CD4-positive, alpha-beta T cell treated with Interleukin-17A for 4 hours (primary cell): ENCODE data around the gene PKM.
"Not testable (repeated sequence)": the region's sequence is repeated elsewhere in the genome, so short reads cannot be mapped to it uniquely, and the experiment has no call there.

ENCODE experiments used
- DNase-seq: peaks from one replicate; pipeline ENCODE4 v3.0.0-alpha.2; 2020; ENCODE audit warnings: mixed read lengths

Gene PKM

DNA sequence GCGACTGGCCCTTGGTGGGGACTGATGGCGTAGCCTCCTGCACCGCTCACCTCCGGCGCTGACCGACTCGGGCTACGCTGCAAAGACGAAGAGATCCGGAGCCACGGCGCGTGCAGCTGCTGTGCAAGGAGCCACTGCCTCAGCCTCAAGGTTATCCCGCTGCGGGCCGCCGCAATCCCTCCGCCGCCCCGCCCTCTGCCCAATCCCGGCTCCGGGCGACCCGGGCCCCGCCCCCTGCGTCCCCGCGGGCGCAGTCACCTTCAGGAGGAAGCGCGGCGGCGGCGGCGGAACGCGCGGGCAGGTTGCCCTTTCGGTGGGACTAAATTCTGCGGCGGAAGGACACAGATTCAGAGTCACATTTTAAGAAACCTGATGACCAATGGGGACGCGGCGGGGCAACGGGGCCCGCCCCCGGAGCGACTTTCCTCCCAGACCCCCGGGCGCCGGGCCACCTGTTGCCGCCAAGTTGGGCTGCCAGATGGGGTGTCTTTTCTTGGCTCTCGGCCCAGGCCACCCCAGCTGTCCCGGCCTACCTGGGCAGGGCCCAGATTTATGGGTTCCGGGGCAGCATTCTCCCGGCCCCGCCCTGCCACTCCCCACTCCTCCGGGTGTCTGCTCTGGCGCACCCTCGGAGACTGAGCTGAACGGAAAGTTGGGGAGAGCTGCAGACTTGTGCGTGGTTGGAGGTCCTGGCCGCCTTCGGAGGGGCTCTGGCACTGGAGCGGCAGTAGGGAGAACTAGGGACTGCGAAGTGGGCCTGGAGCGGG is at the start of gene PKM:
Gene PKM, minus strand, starts transcription at position 125 of the 767 bp plus-strand sequence. CDS start 12,093 bp downstream, outside the sequence.
- DNase-seq = peak; percentile 98

DNA sequence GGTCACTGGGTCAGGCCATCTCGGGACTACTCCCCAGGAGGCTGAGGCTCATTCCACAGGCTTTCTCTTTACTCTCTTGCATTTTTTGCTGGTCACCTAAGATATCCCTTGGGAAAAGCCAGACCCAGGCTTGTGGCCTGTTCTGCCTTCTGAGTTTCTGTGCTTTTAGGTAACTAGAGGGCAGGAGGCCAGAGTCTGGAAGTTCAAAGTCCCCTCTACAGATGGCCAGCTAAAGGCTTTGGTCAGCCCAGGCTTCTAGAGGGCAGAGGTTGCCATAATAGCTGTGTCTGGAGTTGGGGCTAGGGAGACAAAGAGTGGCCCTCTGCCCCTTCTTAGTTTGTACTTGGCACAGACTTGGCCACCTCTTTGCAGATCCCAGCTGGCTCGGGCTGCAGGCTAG is 49.8 kb upstream of the PKM start:
- no peak for DNase-seq

DNA sequence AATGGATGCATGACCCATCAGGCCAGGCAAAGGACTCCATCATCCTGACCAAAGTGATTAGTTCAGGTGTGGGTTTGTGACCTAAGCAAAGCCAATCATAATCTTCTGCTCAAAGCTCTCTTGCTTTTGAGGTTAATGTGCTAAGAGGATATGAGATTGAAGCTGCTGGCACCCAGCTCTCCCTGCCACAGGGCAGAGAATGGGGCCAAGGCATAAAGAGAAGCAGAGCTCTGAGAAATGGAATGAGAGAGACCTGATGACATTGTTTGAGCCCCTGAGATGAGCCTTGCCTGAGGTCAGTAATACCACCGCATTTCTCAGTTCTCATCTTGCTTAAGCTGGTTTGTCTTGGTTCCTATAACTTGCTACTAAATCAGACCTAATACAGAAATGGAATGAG is 47.7 kb upstream of the PKM start:
- DNase-seq = no peak

- no peak for DNase-seq
These were observed 45.3 kb upstream of the PKM start for GRCh38 chr15:72276326-72276700.

GRCh38 chr15:72275635-72276325 is 44.8 kb upstream of the PKM start:
- not testable (repeated sequence) for DNase-seq

DNA sequence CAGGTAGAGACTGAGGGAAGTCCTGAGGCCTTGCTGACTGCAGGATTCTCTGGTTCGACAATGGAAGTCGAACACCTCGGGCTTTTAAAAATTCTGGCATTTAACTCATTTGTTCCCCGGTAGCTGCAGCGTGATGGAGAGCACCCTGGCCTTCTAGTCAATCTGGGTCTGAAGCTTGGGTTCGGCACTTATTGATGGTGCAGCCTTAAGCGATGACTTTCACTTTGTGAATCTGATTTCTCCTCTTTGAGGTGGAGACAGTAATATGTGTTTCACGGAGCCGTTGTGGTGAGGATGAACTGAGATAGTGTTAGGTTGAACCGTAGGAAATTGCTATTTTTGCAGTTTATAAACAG is 42.0 kb upstream of the PKM start:
- no peak for DNase-seq

GRCh38 chr15:72272213-72272996 is 41.4 kb upstream of the PKM start, which contains the start of gene PARP6:
Gene PARP6, minus strand, starts transcription at chr15:72272554. Its CDS starts 5,077 bp downstream, at chr15:72267477.
- DNase-seq = peak; percentile 99

- peak; percentile 25 for DNase-seq
These were observed 40.9 kb upstream of the PKM start for GRCh38 chr15:72271895-72272212.

- no peak for DNase-seq
These were observed 40.2 kb upstream of the PKM start for GRCh38 chr15:72271221-72271620.

DNA sequence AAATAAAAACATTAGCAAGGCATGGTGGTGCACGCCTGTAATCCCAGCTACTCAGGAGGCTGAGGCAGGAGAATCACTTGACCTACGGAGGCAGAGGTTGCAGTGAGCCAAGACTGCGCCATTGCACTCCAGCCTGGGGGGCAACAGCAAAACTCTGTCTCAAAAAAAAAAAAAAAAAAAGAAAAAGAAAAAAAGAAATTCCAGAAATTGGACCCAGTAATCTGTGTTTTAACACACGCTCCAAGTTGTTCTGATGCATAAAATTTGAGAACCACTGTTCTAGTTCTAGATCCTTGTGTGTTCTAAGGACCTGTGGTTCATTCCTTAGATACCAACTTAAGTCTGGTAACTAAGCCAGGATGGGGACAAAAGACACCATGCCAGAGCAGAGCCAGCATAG is 38.7 kb upstream of the PKM start:
- DNase-seq = no peak

- no peak for DNase-seq
These were observed 34.0 kb upstream of the PKM start for GRCh38 chr15:72265031-72265430.

GRCh38 chr15:72252663-72253299 is 21.8 kb upstream of the PKM start:
- no peak for DNase-seq

- DNase-seq = no peak
These were observed 18.3 kb upstream of the PKM start for GRCh38 chr15:72249142-72249810.

DNA sequence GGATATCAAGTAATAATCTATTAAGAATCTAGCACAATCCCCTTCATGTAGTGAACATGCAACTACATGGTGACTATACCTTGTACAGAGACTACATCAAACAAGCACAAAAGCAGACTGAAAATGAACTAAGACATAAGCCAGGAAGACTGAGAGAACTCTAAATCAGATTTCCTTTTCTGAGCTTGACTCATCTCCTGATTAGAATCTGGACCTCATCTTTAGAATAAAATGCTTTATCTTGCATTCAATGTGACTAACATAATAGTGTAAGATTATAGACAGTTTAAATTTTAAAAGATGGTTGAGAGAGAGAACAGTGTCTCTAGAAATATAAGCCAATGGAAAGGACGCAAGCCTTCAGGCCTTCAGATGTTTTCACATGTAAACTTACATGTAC is 17.5 kb upstream of the PKM start:
- no peak for DNase-seq

DNA sequence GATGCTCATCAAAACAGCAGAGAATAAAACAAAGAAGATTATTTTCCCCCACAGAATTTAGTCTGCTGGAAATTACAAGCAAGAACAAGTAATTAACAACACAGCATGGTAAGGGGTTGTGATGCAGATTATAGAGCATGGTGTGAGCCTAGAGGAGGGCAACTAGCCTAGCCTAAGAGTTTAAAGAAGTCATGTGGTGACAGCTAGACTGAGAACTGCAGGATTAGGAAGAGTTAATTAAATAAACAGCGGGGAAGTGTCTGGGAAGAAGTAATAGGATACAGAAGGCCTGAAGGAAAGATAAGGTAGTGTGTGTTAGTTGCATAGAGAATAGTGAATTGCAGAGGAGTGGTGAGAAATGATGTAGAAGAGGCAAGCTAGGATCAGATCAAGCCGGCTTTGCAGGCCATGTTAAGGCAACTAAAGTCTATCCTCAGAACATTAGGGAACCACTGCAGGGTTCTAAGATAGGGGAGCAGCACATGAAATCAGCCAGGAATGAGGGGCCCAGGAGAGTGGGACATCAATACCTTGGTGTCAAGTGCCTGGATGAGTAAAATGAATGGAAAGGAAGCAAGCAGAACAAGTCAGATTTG is 11.9 kb upstream of the PKM start:
- DNase-seq = no peak

DNA sequence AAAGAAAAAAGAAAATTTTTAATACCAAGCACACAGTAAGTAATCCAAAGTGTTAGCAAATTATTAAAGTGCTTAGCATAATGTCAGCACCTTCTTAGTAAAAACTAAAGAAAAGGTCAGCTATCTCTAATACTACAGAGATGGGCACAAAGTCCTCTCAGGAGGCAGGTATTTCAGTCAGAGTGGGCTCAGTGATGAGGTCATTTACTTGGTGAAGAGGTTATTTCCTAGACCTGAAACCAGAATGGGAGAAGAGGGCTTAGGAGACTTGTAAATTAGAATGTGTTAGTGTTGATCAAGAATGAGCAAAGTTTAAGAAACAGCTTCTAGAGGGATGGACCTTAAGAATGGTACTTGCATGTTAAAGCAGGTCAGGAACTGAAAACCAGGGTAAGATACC is 8.7 kb upstream of the PKM start:
- no peak for DNase-seq

DNA sequence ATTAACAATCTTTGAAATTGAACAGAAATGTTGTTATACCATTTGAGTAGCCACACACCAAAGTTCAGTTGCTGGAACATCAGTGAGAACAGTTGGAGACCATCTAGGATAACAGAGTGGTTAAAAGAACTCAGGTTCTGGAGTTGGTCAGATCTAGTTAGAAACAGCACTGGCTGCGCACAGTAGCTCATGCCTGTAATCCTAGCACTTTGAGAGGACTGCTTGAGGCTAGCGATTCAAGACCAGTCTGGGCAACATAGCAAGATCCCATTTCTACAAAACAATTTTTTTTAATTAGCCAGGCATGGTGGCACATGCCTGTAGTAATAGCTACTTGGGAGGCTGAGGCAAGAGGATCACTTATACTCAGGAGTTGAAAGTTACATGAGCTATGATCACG is 7.6 kb upstream of the PKM start:
- DNase-seq = no peak

DNA sequence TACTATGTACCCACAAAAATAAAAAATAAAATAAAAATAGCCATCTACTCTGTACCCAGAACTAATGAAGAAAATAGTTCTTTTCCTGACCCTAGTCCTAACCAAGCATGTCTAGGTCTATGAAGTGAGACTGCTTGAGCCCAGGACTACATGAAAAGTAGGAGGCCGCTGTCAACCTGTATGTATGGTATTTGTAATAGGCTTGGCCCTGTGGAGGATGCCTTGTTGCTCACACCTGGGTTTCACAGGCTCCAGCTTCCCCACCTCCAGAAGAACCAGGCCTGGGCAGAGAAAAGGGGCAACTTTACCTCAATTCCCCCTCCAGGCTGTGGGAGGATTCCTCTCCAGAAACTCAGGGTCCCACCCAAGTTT is 6.8 kb upstream of the PKM start:
- peak; percentile 10 for DNase-seq

DNA sequence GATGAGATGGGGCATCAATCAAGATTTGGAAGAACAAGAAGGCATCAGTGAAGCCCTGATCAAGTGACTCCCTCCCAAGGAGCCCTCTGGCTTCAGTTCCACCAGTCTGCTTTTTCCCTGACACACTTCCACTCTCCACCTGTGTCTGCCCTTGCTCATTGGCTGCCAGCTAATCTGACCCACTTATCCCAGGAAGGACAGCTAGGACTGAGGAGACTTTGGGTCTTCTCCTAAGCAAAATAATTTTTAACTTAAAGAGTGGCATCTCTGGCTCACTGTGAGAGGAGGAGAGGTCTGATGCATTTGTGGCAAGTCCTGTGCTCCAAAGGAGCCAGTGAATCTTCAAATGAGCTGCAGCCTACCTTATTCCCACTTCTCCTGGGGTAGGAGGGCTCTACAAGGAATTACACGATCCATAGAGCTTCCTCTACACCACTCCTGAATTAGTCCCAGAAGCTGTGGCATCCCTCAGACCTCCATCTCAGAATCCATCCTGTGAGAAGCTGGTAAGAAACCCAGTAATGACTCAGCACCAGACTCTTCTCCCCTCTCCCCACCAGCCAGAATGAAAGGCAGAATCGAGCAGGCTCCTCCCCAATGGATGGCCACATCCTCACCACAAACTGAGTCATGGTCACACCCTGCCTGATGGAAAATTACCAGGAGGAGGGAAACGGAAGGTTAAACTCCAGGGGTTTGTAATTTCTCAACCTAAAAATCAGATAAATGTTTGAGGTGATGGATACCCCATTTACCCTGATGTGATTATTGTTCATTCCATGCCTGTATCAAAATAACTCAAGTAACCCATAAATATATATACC is 6.3 kb upstream of the PKM start:
- DNase-seq = peak; percentile 67

DNA sequence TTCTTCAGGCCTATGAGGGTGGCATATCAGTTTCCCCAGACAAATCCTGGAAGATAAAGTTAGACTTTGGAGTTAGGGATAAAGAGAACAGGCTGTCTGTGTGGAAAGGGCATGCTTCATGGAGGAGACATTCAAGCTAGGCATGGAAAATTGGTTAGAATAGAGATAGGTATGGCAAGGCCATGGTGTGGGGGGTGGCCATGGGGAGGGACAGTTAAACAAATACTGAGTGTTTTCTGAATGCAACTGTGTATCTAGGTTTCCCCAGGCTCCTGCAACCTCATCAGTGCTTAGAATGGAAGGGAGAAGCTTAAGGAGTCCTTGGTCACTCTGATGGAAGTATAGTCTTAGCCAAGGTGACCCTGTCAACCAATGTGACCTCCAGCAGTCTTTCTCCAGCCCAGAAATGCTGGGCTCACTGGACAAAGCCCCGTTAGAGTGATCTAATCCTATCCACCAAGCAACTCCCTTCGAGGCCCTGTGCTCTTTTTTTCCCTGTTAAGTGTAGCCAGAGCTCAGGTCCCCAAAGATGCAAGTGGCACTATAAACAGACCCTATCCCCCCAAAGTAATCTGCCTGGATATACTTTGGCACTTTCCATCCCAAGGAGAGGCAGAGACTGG is 5.5 kb upstream of the PKM start:
- no peak for DNase-seq

DNA sequence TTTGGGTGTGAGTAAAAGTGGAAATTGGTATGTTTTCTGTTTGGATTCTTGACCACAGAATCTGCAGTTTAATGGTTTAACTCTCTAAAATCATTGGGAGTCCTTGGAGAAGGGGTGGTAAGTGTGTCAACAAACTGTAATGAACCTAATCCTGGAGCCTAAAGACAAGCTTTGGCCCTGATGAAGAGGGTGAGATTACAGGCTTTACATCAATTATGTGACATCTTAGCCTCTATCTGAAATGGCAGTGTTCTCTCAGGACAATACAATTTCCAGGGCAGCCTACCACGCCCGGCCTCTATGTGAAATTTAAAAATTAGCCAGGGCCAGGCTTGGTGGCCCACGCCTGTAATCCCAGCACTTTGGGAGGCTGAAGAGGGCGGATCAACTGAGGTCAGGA is 4.3 kb upstream of the PKM start:
- DNase-seq = no peak
